Measurements from ENCODE around the gene SPRING1.

- TF ChIP-seq CTCF (IDR thresholded peaks at IDR 0.05 in 8 of 11, conservative IDR thresholded peaks at IDR 0.05 in 3 of 11): no peak
- TF ChIP-seq POLR2A (IDR thresholded peaks at IDR 0.05): no peak
Observed at GRCh38 chr12:116713527-116713926, 24.3 kb downstream of the SPRING1 start.
